Left colon (tissue), 2 donors: ENCODE data around the gene RPL27. TPM values are rescaled to one million over a fixed set of nuclear protein-coding genes. Genes with fewer than 3 reads are reported as not detected.
"Not testable (repeated sequence)": the region's sequence is repeated elsewhere in the genome, so short reads cannot be mapped to it uniquely, and the experiment has no call there.

Experiments used
- ATAC-seq: fragments of 200-7000 bp; cut with Tn5 transposase; one replicate; pipeline ENCODE4 v1.9.1; 2020; ENCODE audit warnings: mild to moderate bottlenecking, moderate library complexity
- DNase-seq, 2 donors: peaks; one replicate each; pipeline ENCODE4 v3.0.0-alpha.2; 2020
- intact Hi-C, 2 donors: fragments of 100-400 bp; cut with DNase I in 1 of 2; cut with micrococcal nuclease in 1 of 2; formaldehyde crosslinking; loops; one replicate each; pipeline versions ENCODE4 v1.11.2 to v1.14.0; 2022; cut with DNase I, micrococcal nuclease
- long read RNA-seq: library from polyadenylated mRNA; unstranded; transcript quantifications from one replicate; pipeline ENCODE4 v2.0.0, GENCODE V29; 2021
- total RNA-seq, 2 donors: library from RNA; stranded (reverse); fragmentation: NEBNext Ultra II Directional; extraction: Animal tissue kit (Norgen Biotek cat#: 25700); gene quantifications; one replicate each; pipeline ENCODE4 v1.2.1, GENCODE V29; 2021
- donor health status: DM: no; HTN: no; CAD: no.
- donor health status: DM: yes; HTN: yes; CAD: no.

Gene RPL27
- 100 to 1,000 TPM; 605 to 650 TPM for total RNA-seq
- long read RNA-seq, transcript RPL27-201 (5 exons, 505 nt), result major isoform, 70 of 102 reads
- long read RNA-seq, transcript RPL27-208 (3 exons, 1,872 nt), result minor isoform, 8 of 102 reads
- long read RNA-seq, transcript RPL27-206 (4 exons, 730 nt), result minor isoform, 20 of 102 reads
- long read RNA-seq, partial matches to known transcripts, result 4 of 102 reads
- long read RNA-seq, other reads (novel, unspliced or antisense), result 0 of 102 reads

- DNase-seq (peak; percentile 97 to 99), ATAC-seq (peak; percentile 94)
- intact Hi-C loops, result no loop called here
Measured at GRCh38 chr17:42997984-42998938, at the start of gene RPL27. Gene RPL27 (plus strand): TSS chr17:42998419. CDS start chr17:42998751, 332 bp downstream.

DNA sequence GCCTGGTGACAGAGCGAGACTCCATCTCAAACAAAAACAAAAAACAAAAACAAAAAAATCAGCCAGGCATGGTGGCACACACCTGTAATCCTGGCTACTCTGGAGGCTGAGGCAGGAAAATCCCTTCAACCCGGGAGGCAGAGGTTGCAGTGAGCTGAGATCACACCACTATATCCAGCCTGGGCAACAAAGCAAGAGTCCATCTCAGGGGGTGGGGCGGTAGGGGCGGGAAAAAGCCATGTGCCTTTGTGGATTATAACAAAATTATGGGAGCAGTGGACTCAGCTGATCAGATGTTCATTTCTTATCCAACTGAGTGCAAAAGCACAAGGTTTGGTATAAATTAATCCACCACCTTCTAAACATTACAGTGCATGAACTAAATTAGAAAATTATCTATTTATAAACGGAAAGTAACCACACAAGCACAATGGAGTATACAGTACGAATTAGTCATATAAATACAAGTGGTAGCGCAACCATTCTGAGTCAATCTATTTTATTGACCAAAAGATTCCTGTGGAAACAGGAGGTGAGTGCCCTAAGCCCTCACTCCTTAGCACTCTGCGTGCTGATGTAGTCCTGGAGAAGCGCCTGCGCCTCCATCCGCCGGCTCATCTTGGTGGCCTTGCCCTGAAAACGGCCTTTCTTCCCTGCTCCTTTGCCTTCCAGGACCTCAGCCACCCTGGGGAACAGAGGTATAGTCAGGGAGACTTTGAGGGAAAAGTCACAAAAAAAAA is 48.0 kb upstream of the RPL27 start:
- intact Hi-C loops, result no loop called here
- DNase-seq, result no peak
- no peak for ATAC-seq

DNA sequence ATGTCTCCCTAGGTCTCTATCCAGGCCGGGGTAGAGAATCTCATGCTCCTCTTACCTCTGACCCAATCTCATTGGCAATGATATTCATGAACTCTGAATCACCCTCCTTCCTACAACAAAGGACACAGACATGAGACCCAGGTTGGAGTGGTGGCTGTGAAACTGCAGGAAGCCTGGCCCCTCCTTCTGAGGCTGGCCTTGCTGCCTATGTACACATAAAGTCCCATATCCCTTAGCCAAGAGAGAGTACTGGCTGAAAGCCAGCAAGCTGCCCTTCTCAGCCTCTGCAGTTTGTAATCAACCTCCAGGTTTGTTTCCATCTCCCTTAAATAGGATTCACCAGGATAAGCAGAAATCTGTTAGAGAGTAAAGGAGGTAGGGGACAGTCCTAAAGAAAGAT is 44.5 kb upstream of the RPL27 start:
- DNase-seq, result peak in 1 of 2 donors; percentile 22
- ATAC-seq, result peak; percentile 60
- intact Hi-C loops, result no loop called here

GRCh38 chr17:42964161-42964932 is 33.9 kb upstream of the RPL27 start, which contains the start of gene AARSD1:
Gene AARSD1 (minus strand): TSS chr17:42964454. CDS start chr17:42964440, 14 bp downstream.
- peak; percentile 92 to 94 for DNase-seq
- intact Hi-C loops, result no loop called here
- peak; percentile 99 for ATAC-seq

GRCh38 chr17:42967925-42968324 is 30.3 kb upstream of the RPL27 start:
- intact Hi-C loops, result no loop called here
- no peak for DNase-seq
- no peak for ATAC-seq

DNA sequence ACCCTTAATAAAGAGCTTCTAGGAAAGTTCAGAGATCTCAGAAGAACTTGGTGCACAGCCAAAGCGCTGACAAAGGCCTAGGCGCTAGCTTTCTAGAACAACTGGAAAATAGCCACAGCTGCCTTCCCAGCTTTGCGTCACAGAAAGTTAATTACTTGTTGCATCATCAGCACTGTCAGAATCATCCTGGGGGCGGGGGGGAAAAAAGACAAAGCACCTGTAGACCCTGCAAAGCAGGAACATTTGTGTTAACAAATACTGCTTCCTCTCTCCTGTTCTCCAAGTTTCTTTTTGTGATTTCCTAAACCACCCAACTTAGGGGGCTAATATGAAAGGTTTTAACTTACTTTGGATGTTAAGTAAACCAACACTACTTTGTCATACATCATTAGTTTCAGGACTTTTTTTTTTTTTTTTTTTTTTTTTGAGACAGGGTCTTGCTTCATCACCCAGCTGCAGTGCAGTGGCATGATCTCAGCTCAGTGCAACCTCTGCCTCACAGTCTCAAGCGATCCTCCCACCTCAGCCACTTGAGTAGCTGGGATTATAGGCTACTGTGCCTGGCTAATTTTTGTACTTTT is 29.1 kb upstream of the RPL27 start:
- intact Hi-C loops, result no loop called here
- ATAC-seq (no peak), DNase-seq (no peak)

GRCh38 chr17:42971589-42971988 is 26.6 kb upstream of the RPL27 start:
- DNase-seq, result no peak
- ATAC-seq, result no peak
- intact Hi-C loops, result no loop called here

GRCh38 chr17:42973323-42973722 is 24.9 kb upstream of the RPL27 start:
- DNase-seq, ATAC-seq, intact Hi-C loops: not testable (repeated sequence)

GRCh38 chr17:42975265-42975664 is 23.0 kb upstream of the RPL27 start:
- ATAC-seq (no peak), DNase-seq (no peak)
- intact Hi-C loops, result no loop called here

DNA sequence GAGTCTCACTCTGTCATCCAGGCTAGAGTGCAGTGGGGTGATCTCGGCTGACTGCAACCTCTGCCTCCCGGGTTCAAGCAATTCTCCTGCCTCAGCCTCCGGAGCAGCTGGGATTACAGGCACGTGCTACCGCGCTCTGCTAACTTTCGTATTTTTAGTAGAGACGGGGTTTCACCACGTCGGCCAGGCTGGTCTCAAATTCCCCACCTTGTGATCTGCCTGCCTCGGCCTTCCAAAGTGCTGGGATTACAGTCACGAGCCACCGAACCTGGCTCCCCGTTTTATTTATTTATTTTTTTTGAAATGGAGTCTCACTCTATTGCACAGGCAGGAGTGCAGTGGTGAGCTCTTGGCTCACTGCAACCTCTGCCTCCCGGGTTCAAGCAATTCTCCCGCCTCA is 22.5 kb upstream of the RPL27 start:
- DNase-seq, intact Hi-C loops, ATAC-seq: not testable (repeated sequence)

DNA sequence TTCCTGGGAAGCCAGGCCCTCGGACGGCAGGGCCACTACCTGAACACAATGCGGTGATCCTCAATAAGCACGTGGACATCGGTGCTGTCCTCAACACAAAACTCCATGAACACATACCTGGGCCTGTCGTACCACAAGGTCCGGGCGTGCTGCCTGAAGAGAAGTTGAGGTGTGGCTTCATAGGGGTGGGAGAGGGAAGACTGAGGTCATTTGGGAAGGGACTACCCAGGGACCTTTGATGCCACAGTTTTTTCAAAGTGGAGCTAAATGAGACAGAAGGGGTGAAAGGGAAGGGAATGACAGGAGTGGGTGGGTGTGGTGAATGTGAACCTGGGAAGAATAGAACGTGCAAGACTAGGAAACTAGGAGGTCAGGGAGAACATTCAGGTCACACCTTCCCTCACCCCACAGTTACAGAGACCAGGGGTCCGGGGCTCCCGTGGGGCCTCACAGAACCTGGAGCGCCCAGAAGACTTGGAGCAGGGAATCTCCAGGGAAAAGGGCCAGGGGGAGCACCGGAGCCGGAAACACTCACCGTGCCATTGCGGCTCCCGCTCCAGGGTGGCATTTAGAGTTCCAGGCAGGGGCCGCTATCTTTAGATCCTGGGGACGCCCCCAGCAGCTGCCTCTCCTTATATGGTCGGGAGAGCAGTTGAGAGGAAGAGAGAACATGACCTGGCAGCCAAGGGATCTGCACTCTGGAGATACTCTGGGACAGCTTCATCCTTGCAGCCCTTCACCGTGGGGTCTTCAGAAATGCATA is 18.5 kb upstream of the RPL27 start, which contains the start of gene PTGES3L:
PTGES3L (minus strand) TSS at position 570 of the 763 bp plus-strand sequence; CDS start at position 543, 27 bp downstream.
- peak; percentile 66 to 80 for DNase-seq
- intact Hi-C loops, result no loop called here
- peak; percentile 44 for ATAC-seq

GRCh38 chr17:42980274-42980765 is 17.9 kb upstream of the RPL27 start, which contains the start of gene RUNDC1:
Gene RUNDC1 (plus strand): TSS chr17:42980565. CDS start chr17:42980577, 12 bp downstream.
- ATAC-seq (peak; percentile 86), DNase-seq (peak; percentile 97 to 99)
- intact Hi-C loops, result no loop called here

GRCh38 chr17:42980766-42981397 is 17.3 kb upstream of the RPL27 start:
- peak; percentile 73 to 74 for DNase-seq
- ATAC-seq, result peak; percentile 63
- intact Hi-C loops, result no loop called here

- no peak for DNase-seq
- ATAC-seq, result no peak
- intact Hi-C loops, result no loop called here
Measured at GRCh38 chr17:42982266-42982665, 16.0 kb upstream of the RPL27 start.

GRCh38 chr17:42985225-42985624 is 13.0 kb upstream of the RPL27 start:
- DNase-seq (no peak), ATAC-seq (no peak)
- intact Hi-C loops, result no loop called here

DNA sequence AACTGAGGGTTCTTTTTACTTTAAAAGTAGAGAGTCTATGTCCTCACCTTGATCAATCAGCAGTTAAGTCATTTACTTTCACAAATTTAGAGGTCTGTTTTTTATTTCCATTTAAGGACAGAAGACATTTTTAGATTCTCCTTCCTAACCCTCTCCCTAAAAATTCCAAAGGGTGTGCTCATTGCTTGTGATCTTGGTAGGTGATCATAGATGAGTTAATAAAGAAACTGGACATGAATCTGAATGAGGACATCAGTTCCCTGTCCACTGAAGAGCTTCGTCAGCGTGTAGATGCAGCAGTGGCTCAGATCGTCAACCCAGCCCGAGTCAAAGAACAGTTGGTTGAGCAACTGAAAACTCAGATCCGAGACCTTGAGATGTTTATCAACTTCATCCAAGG is 9.1 kb upstream of the RPL27 start:
- ATAC-seq (no peak), DNase-seq (no peak)
- intact Hi-C loops, result no loop called here
